Measurements from ENCODE around the gene WASF3.

WASF3 gene

GRCh38 chr13:26695891-26696311 lies 138.4 kb downstream of the WASF3 start:
- Histone ChIP-seq H3K4me1 (ENCODE audit: low read length) (no peaks in the 10 kb centered on the region), H3K27me3 (replicated peaks; ENCODE audit: insufficient read depth, low read length) (no peaks in the 10 kb centered on the region), H2AFZ (ENCODE audit: low read length) (no peak overlapping the region), H4K20me1 (ENCODE audit: insufficient read depth, low read length) (no peaks in the 10 kb centered on the region), H3K36me3 (replicated peaks; ENCODE audit: insufficient read depth, low read length) (no peaks in the 10 kb centered on the region), H3K4me3 (ENCODE audit: low read length) (no peak overlapping the region), H3K9me2 (replicated peaks; ENCODE audit: insufficient read depth, low read length) (no peaks in the 10 kb centered on the region), H3K9ac (ENCODE audit: low read length) (no peak overlapping the region), H3K27ac (ENCODE audit: low read length) (no peak overlapping the region), H3K9me3 (replicated peaks; ENCODE audit: insufficient read depth, low read length) (no peaks in the 10 kb centered on the region), H3F3A (ENCODE audit: insufficient read depth, low read length) (no peaks in the 10 kb centered on the region), H3K79me2 (ENCODE audit: low read length) (no peaks in the 10 kb centered on the region), H3K4me2 (ENCODE audit: low read depth, low read length) (no peak overlapping the region)
- TF ChIP-seq EZH2 (optimal IDR thresholded peaks at IDR 0.05; ENCODE audit: low read depth, low read length): no peak
- no peak for TF ChIP-seq EZH2phosphoT487 (IDR thresholded peaks at IDR 0.05; ENCODE audit: low read length)
- no peak for TF ChIP-seq CTCF (IDR thresholded peaks at IDR 0.05; ENCODE audit: low read length)
- DNase-seq: no peak

GRCh38 chr13:26697069-26697955 lies 139.8 kb downstream of the WASF3 start:
- H3K27ac ChIP-seq (ENCODE audit: low read length): no peak overlapping the region
- H2AFZ ChIP-seq (ENCODE audit: low read length): no peak overlapping the region
- H3K36me3 ChIP-seq (replicated peaks; ENCODE audit: insufficient read depth, low read length): no peaks in the 10 kb centered on the region
- H3F3A ChIP-seq (ENCODE audit: insufficient read depth, low read length): no peaks in the 10 kb centered on the region
- no peaks in the 10 kb centered on the region for H3K9me2 ChIP-seq (replicated peaks; ENCODE audit: insufficient read depth, low read length)
- H3K9ac ChIP-seq (ENCODE audit: low read length): no peak overlapping the region
- H4K20me1 ChIP-seq (ENCODE audit: insufficient read depth, low read length): no peaks in the 10 kb centered on the region
- no peak overlapping the region for H3K4me2 ChIP-seq (ENCODE audit: low read depth, low read length)
- no peak for TF ChIP-seq EZH2 (optimal IDR thresholded peaks at IDR 0.05; ENCODE audit: low read depth, low read length)
- no peak for TF ChIP-seq CTCF (IDR thresholded peaks at IDR 0.05; ENCODE audit: low read length)
- TF ChIP-seq EZH2phosphoT487 (IDR thresholded peaks at IDR 0.05; ENCODE audit: low read length): no peak
- H3K79me2 ChIP-seq (ENCODE audit: low read length): no peaks in the 10 kb centered on the region
- H3K4me1 ChIP-seq (ENCODE audit: low read length): no peaks in the 10 kb centered on the region
- no peak for DNase-seq
- no peaks in the 10 kb centered on the region for H3K27me3 ChIP-seq (replicated peaks; ENCODE audit: insufficient read depth, low read length)
- H3K9me3 ChIP-seq (replicated peaks; ENCODE audit: insufficient read depth, low read length): no peaks in the 10 kb centered on the region
- no peak overlapping the region for H3K4me3 ChIP-seq (ENCODE audit: low read length)

GRCh38 chr13:26698392-26699196 lies 141.1 kb downstream of the WASF3 start:
- Histone ChIP-seq H3K4me3 (ENCODE audit: low read length) (no peak overlapping the region), H3K9me2 (replicated peaks; ENCODE audit: insufficient read depth, low read length) (no peaks in the 10 kb centered on the region), H4K20me1 (ENCODE audit: insufficient read depth, low read length) (no peaks in the 10 kb centered on the region), H3K27ac (ENCODE audit: low read length) (no peak overlapping the region), H3K9me3 (replicated peaks; ENCODE audit: insufficient read depth, low read length) (no peaks in the 10 kb centered on the region), H3K4me2 (ENCODE audit: low read depth, low read length) (peak overlapping the region; percentile 43; the same call in 1 of the 2 replicates), H3K79me2 (ENCODE audit: low read length) (no peaks in the 10 kb centered on the region), H3K9ac (ENCODE audit: low read length) (no peak overlapping the region), H2AFZ (ENCODE audit: low read length) (peak overlapping the region; percentile 49), H3K27me3 (replicated peaks; ENCODE audit: insufficient read depth, low read length) (no peaks in the 10 kb centered on the region), H3K36me3 (replicated peaks; ENCODE audit: insufficient read depth, low read length) (no peaks in the 10 kb centered on the region), H3K4me1 (ENCODE audit: low read length) (no peaks in the 10 kb centered on the region), H3F3A (ENCODE audit: insufficient read depth, low read length) (no peaks in the 10 kb centered on the region)
- DNase-seq: peak; percentile 54
- TF ChIP-seq EZH2 (optimal IDR thresholded peaks at IDR 0.05; ENCODE audit: low read depth, low read length) (no peak), CTCF (IDR thresholded peaks at IDR 0.05; ENCODE audit: low read length) (peak; percentile 70), EZH2phosphoT487 (IDR thresholded peaks at IDR 0.05; ENCODE audit: low read length) (no peak)
